Gastroesophageal sphincter (tissue), 4 donors: ENCODE results near the gene MALL. TPM values are rescaled to one million over a fixed set of nuclear protein-coding genes. Genes with fewer than 3 reads are reported as not detected.
"Not testable (repeated sequence)": the region's sequence is repeated elsewhere in the genome, so short reads cannot be mapped to it uniquely, and the experiment has no call there.

Source experiments
- ATAC-seq: fragments of 150-250 bp; one replicate; pipeline ENCODE4 v1.9.1; 2016; ENCODE audit warnings: mild to moderate bottlenecking, moderate library complexity
- H3K27ac ChIP-seq, 4 donors: fragments of 200-600 bp; sonication (generic) in 3 of 4; 1 replicate in 3 of 4; 2 replicates in 1 of 4; pipeline ENCODE4 v1.5.1; 2016 to 2019
- H3K27me3 ChIP-seq: fragments of 200-600 bp; sonication (generic); one replicate; pipeline ENCODE4 v1.5.1; 2019
- H3K36me3 ChIP-seq, 2 donors: fragments of 200-600 bp; sonication (generic); one replicate each; pipeline ENCODE4 v1.5.1; 2019; ENCODE audit warnings: control low read depth in 1 of 2
- H3K4me1 ChIP-seq, 3 donors: fragments of 200-600 bp; sonication (generic); 1 replicate in 2 of 3; 2 replicates in 1 of 3; pipeline ENCODE4 v1.5.1; 2016 to 2019; ENCODE audit warnings: control low read depth in 2 of 3
- H3K4me3 ChIP-seq, 2 donors: fragments of 200-600 bp; sonication (generic); one replicate each; pipeline ENCODE4 v1.5.1; 2019; ENCODE audit warnings: mild to moderate bottlenecking in 1 of 2, moderate library complexity in 1 of 2
- H3K9me3 ChIP-seq, 3 donors: fragments of 200-600 bp; sonication (generic); one replicate each; pipeline ENCODE4 v1.5.1; 2017 to 2019; ENCODE audit warnings: control low read depth in 2 of 3
- POLR2AphosphoS5 ChIP-seq: sonication (generic); formaldehyde crosslinking; IDR thresholded peaks from one replicate; pipeline ENCODE4 v1.6.1; 2017; ENCODE audit warnings: antibody characterized with exemption
- WGBS, 2 donors: methylation state at CpG; one replicate each; pipeline ENCODE4 v1.1.5; 2018; ENCODE audit warnings: low coverage in 1 of 2; 5-methylcytosine and 5-hydroxymethylcytosine counted together
- total RNA-seq, 4 donors: library from RNA; depleted of rRNA; stranded (reverse); fragments of >200 nt; gene quantifications; one replicate each; pipeline ENCODE4 v1.1.0, GENCODE V29; 2016

MALL gene
- total RNA-seq, 4 donors from 2014 or later, result 2.5 to 28.3 (median 14.8) TPM

DNA sequence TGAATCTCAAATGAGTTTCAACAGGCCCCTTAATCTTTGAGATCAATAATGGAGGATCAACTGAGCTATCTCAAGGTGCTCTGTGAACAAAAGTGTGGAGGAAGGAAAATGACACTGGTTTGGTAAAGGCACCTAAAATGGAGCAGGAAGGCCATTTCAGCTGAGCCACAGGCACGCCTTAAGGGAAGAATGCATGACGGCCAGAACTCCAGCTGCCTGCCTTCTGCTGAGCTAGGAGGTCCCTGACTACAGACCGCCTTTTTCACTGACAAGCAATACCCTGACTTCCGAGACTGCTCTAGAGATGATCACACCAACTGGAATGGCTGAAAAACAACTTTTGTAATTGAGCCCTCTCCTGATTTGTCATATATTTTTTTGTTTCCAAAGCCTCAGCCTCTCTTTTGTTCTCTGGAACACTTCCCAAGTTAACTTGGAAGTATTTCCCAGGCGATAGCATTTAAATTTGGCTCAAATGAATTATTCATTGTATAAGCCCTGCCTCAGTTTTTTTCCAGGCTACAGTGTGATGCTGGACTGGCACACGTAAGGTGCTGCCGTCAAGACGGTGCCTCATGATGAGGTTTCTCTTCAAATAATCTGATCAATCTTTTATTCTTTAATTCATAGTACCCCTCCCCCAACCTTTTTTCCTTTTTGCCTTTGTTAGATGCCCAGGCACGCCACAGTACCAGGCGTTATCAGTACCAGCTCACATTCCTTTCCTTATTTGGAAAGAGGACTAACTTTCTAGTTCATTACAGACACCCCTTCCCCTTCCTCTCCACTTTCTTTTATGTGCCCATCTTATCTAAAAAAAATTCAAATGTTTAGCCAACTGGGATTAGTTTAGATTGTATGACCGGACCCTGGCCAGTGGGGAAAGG is 60.9 kb downstream of the MALL start:
- peak; percentile 90 for ATAC-seq
- TF ChIP-seq POLR2AphosphoS5, result peak; percentile 15
- peak overlapping the region in 3 of 4 donors; percentile 45 to 66 (median 55) for H3K27ac ChIP-seq
- H3K4me1 ChIP-seq, H3K36me3 ChIP-seq, H3K4me3 ChIP-seq, H3K9me3 ChIP-seq, H3K27me3 ChIP-seq: not testable (repeated sequence)
- WGBS, 2 donors, result 17% methylated on average over 1 of the region's 11 CpGs; no CpG with 5 or more reads in 1 of the 2 donors

DNA sequence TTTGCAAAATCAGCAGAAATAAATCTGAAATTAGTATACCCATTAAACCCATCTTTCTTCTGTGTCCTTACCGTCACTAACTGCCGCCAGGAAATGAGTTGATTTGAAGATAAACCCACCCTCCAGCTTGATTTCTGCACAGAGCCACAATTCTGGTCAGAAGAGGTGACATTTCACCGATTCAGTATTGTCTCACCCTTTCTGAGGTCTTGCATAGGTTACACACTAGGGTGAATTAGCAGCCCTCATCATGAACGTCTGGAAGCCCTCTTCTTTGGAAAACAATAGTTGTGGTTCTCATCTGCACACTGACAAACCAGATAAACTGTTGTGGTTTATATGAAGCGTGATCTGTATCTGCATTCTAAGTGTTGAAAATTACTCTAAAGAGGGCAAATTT is 61.9 kb downstream of the MALL start:
- ATAC-seq, H3K4me1 ChIP-seq, H3K36me3 ChIP-seq, H3K27me3 ChIP-seq, H3K4me3 ChIP-seq, H3K9me3 ChIP-seq, H3K27ac ChIP-seq: not testable (repeated sequence)
- no CpG with 5 or more reads among the region's 5 CpGs for WGBS, 2 donors

DNA sequence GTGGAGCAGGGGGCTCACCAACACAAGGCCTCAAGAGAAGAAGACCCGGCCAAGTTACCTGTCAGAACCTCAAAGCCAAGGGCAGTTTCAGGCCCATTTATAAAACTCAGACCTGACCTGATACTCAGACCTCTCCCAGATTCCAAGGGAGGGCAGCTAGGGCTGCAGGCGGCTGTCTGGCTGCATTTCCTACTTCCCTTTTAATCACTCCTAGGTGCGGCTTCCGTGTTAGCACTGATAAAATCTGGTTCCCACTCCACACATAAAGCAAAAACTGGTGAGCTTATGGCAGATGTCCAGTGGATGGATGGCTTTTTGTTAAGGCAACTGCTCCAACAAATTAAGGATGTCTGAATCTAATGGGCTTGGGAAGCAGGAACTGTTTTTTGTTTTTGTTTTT is 63.5 kb downstream of the MALL start:
- H3K27me3 ChIP-seq, H3K9me3 ChIP-seq, H3K27ac ChIP-seq, H3K4me1 ChIP-seq, H3K36me3 ChIP-seq, H3K4me3 ChIP-seq, ATAC-seq: not testable (repeated sequence)
- WGBS, 2 donors, result no CpG with 5 or more reads among the region's 4 CpGs

DNA sequence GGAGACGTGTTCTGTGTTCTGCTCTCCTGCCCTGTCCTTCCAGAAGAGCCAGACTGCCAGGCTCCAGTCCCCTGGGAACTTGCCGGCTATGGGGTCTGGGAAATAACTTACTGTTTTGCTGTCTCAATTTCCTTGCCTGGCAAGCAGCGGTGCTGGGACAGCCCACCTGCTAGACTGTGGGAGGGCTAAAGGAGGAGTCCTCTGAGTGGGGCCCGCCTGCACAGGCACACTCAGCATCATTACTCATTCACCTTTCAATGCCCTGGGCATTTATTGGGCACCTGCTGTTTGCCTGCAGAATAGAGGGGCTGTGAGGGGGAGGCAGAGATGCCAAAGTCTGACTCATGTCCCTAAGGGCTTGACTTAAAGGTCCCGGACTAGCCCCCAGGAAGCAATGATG is 65.4 kb downstream of the MALL start:
- not testable (repeated sequence) for H3K4me3 ChIP-seq, H3K9me3 ChIP-seq, ATAC-seq, H3K36me3 ChIP-seq, H3K27ac ChIP-seq, H3K4me1 ChIP-seq, H3K27me3 ChIP-seq
- no CpG with 5 or more reads among the region's 5 CpGs for WGBS, 2 donors

DNA sequence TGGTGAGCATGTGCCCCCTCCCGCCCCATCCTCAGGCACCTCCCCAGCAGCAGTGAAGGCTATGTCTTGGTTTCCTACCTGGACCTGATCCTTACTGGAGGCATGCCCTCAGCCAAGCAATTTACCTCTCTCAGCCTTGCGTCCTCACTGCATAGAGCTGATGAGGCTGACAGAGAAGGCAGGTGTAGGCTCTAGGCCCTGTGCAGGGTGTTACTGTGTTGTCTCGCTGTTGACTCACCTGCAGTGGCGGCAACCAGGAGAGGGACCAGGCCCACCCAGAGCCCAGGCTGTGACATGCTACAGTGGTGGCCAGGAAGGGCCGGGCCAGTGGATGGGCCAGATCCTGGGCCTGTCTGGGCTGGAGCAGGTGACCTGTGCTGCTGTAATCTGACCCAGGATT is 65.9 kb downstream of the MALL start:
- not testable (repeated sequence) for H3K9me3 ChIP-seq, ATAC-seq, H3K4me3 ChIP-seq, H3K27me3 ChIP-seq, H3K4me1 ChIP-seq, H3K27ac ChIP-seq, H3K36me3 ChIP-seq
- WGBS, 2 donors, result no CpG with 5 or more reads among the region's 5 CpGs

DNA sequence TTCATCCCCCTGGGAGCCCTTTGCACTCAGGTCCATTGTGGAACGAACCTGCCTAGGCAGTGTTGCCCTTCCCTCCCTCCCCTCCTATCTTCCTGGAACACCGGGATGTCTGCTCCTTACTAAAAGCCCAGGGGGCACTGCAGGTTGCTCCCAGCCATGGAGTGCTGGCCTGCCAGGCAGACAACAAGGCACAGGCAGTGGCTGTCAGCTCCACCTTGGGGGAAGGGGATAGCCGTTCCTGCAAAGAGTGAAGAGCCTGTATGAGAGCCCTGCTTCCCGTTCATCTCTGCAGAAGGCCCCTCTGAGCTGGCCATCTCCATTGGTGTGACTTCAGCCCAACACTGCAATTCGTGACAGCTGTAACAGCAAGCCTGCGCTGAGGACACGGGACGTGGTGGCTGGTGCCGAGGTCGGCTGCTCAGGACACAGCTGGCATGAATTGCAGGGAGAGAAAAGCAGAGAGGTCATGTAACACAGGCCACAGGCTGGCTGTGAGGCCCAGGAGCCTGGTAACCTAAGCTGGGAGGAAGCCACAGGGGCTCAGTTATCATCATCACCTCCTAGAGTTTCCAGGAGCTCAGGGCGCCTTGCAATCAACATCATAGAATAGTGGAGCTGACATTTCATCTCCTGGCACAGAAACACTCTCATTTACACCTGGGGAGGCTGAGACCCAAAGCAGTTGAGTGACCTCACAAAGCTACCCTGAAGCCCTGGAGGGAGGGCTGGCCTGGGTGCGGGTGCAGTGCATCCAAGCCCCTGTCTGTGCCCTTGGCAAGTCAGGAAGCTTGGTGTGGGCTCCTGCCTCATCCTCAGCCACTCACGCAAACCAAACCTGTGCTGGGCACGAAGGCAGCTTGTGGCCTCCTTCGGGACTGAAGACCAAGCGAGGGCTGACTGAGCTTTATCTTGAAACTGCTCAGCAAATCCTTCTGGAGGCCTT is 67.1 kb downstream of the MALL start:
- not testable (repeated sequence) for H3K4me3 ChIP-seq, ATAC-seq, H3K36me3 ChIP-seq, H3K27ac ChIP-seq, H3K4me1 ChIP-seq, H3K9me3 ChIP-seq, H3K27me3 ChIP-seq
- no CpG with 5 or more reads among the region's 16 CpGs for WGBS, 2 donors

DNA sequence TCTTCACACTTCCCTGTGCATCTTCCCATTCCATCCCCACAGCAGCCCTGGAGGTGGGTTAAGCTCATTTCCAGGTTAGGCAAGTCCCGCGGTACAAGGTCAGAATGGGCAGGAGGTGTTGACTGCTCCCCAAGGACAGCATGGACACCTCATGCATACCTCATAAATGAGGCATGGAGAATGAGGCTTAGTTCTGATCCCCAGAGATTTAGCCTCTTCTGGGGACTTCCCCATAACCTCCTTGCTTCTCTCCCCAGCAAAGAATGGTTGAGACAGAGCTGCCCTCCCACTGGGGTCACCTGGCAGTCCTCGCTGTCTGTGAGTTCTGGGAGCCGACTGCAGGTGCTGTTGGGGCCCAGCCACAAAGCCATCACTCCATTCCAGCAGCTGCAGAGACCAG is 68.4 kb downstream of the MALL start:
- not testable (repeated sequence) for H3K27me3 ChIP-seq, H3K27ac ChIP-seq, H3K4me3 ChIP-seq, H3K4me1 ChIP-seq, H3K36me3 ChIP-seq, H3K9me3 ChIP-seq, ATAC-seq
- no CpG with 5 or more reads among the region's 4 CpGs for WGBS, 2 donors

DNA sequence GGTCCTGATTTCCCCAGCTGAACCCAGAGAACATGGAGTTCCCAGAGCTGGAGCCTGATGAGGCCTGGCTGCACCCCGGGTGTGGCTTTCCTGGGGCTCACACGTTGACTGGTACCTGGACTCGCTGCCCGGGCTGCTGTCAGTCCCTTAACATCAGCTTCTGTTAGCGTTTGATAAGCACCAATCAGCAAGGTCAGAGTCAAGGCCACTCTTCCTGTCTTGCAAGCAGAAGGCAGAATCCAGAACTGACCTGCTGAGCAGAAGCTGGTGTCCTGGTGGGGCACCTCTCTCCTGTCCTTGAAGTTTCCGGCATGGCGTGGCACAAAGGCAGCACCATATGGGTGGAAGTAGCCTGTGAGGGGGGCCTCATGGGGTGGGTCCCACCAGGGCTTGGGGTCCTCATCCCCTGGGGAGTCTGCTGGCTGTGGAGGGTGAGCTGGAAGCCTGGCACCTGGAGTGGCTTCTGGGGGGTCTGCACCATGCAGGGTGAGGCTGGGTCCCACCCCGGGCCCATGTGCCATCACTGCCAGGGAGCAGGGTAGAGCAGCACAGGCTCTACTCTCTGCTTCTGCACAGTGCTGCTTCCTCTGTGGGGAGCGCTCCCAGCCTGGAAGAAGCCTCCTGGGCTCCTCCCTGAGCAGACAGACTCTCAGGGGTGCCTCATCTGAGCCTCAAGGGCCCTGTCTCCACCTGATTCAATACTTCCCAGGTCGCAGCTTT is 73.5 kb downstream of the MALL start:
- H3K27me3 ChIP-seq, H3K4me1 ChIP-seq, H3K9me3 ChIP-seq, H3K27ac ChIP-seq, H3K4me3 ChIP-seq, H3K36me3 ChIP-seq, ATAC-seq: not testable (repeated sequence)
- WGBS, 2 donors, result no CpG with 5 or more reads among the region's 10 CpGs

DNA sequence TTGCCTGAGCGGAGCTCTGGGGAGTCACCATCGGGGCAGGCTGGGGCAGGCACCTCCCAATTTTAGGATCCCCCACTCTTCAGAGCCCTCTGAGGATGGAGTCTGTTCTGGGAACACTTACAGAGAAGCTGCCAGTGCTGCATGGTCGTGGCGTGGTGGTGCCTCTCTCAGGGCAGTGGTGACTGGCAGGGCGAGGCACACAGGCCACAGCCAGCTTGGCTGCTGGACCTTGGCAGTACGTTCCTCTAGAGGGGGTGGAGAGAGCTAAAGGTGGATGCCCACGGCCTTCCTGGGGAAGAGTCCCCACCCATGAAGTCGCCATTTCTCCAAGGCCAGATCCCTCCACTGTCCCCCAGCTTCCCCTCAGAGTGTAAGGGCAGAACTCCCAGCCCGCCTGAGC is 78.3 kb downstream of the MALL start:
- not testable (repeated sequence) for H3K27ac ChIP-seq, ATAC-seq, H3K4me1 ChIP-seq, H3K4me3 ChIP-seq, H3K9me3 ChIP-seq, H3K36me3 ChIP-seq, H3K27me3 ChIP-seq
- WGBS, 2 donors, result no CpG with 5 or more reads among the region's 9 CpGs

DNA sequence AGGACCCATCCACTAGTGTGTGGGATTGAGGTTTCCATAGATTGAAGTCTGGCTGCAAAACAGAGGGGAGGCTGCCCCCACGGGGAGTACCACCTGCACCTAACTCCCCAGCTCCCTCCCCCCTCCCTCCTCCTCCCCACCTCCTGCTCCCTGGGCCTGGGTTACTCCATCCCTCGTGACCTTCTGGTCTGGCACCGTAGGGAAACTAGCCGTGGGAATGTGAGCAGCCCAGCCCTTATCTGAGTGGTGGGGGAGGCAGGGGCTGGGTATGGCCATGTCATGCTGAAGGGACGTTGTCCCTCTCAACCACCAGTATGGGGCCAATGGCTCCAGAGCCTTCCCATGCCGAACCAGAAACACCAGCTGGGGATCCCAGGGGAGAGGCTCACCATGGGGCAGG is 80.2 kb downstream of the MALL start:
- not testable (repeated sequence) for H3K27ac ChIP-seq, H3K27me3 ChIP-seq, ATAC-seq, H3K36me3 ChIP-seq, H3K4me3 ChIP-seq, H3K9me3 ChIP-seq, H3K4me1 ChIP-seq
- WGBS, 2 donors, result no CpG with 5 or more reads among the region's 6 CpGs

DNA sequence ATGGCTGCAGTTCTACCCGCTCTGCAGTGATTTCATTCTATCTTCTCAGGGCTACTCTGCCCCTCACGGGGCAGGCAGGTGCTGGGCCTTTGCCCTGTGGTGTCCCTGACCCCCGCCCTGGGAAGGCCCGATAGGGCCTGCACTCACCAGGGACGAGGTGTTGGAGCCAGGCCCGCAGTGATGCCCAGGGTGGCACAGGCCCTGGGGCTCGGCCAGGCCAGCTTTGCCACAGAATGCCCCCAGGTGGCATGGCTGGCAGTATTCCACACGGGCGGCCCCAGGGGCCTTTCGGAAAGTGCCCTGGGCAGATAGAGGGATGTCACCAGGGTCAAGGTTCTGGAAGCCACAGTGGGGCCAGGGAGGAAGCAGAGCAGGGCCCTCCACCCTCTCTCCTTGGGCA is 80.7 kb downstream of the MALL start:
- H3K27ac ChIP-seq, H3K4me1 ChIP-seq, H3K36me3 ChIP-seq, H3K27me3 ChIP-seq, H3K4me3 ChIP-seq, H3K9me3 ChIP-seq, ATAC-seq: not testable (repeated sequence)
- WGBS, 2 donors, result no CpG with 5 or more reads among the region's 10 CpGs
